Hepatocyte (in vitro differentiated cells): Measurements from ENCODE around the gene NCAPH2.

Experiments used
- CTCF ChIP-seq: fragments of 200-600 bp; sonication (generic); IDR thresholded peaks from 2 replicates; pipeline ENCODE4 v1.5.1; 2016; ENCODE audit warnings: antibody characterized with exemption, mild to moderate bottlenecking; ENCODE audit not compliant: poor library complexity
- EZH2phosphoT487 ChIP-seq: fragments of 200-600 bp; sonication (generic); IDR thresholded peaks from one replicate; pipeline ENCODE4 v1.6.1; 2018; ENCODE audit warnings: antibody characterized with exemption, mild to moderate bottlenecking, low read depth, moderate library complexity; ENCODE audit not compliant: unreplicated experiment, severe bottlenecking

GRCh38 chr22:50465066-50465930 lies 42.7 kb upstream of the NCAPH2 start:
- TF ChIP-seq CTCF (no peak), EZH2phosphoT487 (no peak)
